Femur (tissue), 1 donor: ENCODE measurements around the gene PACSIN2.
A peak's percentile ranks its signal among the peaks of the same experiment; 100 is the strongest.
"Not testable (repeated sequence)": the region's sequence is repeated elsewhere in the genome, so short reads cannot be mapped to it uniquely, and the experiment has no call there.

Experiments
- DNase-seq: peaks from one replicate; pipeline ENCODE4 v3.0.0-alpha.2; 2017

Gene PACSIN2

GRCh38 chr22:42922374-42923191 lies 92.4 kb downstream of the PACSIN2 start:
- DNase-seq = no peak

GRCh38 chr22:42920101-42920820 lies 94.7 kb downstream of the PACSIN2 start:
- no peak for DNase-seq

- no peak for DNase-seq
Measured at GRCh38 chr22:42919199-42919598, 95.8 kb downstream of the PACSIN2 start.

- DNase-seq = no peak
Measured at GRCh38 chr22:42918500-42918899, 96.4 kb downstream of the PACSIN2 start.

GRCh38 chr22:42917358-42917757 lies 97.6 kb downstream of the PACSIN2 start:
- not testable (repeated sequence) for DNase-seq

GRCh38 chr22:42915980-42916765 lies 98.8 kb downstream of the PACSIN2 start:
- no peak for DNase-seq

- DNase-seq = no peak
Measured at GRCh38 chr22:42914511-42915076, 100.4 kb downstream of the PACSIN2 start.

DNA sequence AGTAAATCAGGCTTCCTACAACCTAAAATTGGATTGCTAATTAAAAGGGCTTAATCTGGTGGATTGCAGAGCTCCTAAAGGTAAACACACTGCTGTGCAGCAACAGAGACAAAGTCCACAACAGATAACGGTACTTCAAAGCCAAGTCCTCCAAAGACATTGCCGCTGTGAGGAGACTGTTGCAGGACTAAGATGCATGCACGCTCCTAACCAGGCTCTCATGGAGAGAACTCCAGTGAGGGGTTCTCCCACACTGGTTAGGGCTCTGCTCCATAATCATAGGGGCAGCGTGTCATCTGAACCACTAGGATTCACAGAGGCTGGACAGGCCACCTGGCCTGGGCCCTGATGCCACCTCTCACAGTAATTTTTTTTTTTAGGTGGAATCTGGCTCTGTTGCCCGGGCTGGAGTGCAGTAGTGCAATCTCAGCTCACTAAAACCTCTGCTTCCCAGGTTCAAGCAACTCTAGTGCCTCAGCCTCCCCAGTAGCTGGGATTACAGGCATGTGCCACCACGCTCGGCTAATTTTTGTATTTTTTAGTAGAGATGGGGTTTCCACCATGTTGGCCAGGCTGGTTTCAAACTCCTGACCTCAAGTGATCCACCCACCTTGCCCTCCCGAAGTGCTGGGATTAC lies 101.0 kb downstream of the PACSIN2 start:
- no peak for DNase-seq

- DNase-seq = no peak
Measured at GRCh38 chr22:42912059-42912458, 102.9 kb downstream of the PACSIN2 start.

DNA sequence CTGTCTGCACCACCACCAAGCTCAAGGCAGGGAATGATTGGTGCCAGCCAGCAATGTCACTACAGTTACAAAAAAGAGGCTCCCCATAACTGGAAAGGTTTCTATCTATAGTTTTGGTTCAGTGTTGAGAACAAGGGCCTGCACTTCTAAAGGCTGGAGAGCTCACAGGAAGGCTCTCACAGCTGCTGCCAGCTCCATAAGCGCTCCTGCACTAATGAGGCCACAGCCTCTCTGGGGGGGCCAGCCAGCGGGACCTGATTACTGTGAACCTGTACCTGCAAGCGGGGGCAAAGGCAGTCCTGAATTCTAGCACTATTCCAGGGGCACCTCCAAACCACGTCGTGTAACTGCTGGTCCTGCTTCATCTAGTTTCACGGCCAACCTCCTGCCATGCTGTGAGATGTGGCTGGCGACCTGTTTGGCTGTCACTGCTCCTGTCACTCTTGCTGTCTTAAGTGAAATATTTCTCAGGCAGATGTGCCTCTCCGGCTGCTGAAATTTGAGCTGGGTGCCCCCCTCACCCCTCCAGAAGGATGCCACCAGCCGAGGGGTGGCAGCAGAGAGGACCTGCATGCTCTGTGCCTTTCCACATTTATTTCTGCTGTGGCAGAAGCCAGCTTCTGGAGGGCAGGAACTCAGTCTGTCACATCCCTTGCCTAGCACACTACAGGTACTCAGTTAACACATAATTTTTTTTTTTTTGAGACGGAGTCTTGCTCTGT lies 104.6 kb downstream of the PACSIN2 start:
- DNase-seq = no peak

- DNase-seq = no peak
Measured at GRCh38 chr22:42909363-42910058, 105.4 kb downstream of the PACSIN2 start.

DNA sequence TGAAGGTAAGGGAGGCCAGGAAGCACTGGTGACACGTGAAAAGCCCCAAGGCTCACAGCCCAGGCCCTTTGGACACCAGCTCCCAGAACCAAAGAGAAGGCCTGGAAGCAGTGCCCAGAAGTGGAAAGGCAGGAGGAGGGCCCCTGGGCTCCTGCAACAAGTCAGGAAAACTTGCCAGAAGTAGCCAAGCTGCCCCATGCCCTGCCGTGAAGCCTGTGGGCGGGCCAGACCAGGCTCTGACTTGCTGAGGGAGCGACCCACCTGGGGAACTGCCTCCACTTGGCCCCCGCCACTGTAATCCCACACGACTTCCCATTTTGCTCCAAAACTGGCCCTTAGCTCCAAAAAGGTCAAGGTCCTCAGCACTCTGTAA lies 106.6 kb downstream of the PACSIN2 start:
- DNase-seq = no peak

DNA sequence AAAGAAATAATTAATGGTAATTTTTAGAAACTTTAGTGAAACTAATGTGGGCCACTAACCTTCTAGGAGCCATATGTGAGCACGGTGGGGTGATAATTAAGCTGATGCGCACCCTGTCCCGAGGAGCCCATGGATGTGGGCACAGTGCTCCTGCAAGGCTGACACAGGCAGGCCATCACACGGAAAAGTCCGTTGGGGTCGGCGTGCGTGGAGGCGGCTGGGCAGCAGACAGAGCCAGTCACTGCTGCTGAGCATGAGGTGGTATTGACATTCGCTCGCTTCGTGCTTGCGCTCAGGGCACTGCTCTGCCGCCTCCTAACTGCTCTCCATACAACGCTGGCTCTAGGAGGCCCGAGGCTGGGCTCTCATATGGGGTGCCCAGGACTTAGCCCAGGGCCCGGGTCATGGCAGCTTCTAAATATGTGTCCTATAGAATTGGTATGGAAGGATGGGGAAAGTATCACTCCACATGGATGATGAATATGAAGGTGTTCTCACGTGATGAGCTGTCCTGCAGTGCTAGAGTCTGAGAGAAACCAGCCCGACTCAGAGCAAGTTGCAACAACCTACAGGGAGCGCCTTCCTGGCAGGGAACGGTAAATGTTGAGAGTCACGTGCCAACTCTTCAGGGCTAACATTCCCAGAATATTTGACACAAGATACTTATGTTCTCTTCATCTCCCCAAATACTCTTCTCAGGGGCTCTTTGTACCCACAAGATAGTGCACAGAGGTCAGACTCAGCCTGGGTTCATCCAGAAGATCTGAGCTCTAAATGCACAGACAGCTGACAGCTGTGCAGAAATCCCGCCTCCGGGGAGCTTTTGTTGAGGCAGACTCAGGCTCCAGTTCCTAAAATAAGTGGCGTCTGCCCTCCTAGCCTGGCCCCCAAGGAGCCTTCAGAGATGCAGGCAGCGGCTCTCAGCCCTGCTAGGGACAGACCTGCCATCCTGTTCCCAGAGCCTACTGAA lies 107.3 kb downstream of the PACSIN2 start:
- peak; percentile 73 for DNase-seq

DNA sequence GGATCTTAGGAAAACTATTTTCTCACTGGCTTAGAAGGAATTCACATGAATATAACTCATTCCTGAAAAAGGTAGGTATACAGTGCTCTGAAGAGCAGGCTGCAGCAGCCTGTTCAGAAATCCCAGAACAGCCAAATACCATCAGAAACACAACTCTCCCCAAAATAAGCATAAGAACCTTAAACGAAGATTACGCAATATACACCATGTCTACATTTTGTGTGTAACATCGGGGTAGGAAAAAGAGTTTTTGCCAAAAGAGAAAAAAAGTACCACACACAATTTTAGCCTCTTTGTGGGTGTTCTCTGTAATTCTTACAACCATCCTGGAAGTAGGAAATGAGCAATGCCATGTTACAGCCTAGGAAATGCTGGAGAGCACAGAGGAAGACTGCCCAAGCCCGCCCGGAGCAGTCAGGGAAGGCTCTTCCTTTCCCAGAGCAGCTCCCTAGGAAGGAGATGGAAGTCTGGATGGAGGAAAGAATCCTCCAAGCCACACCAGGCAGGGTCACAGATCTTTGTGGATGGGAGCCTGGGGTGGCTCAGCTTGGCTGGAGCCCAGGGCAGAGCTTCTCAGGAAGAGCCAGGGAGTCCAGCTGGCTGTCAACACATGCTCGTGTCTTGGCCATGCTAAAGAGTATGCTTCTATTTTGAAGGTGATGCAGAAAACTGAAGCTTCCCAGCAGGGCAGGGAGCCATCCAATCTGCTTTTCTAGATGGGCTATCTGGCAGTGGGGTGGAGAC lies 108.2 kb downstream of the PACSIN2 start:
- peak; percentile 69 for DNase-seq

- DNase-seq = no peak
Measured at GRCh38 chr22:42905702-42906183, 109.2 kb downstream of the PACSIN2 start.

GRCh38 chr22:42905217-42905616 lies 109.7 kb downstream of the PACSIN2 start:
- DNase-seq = no peak

DNA sequence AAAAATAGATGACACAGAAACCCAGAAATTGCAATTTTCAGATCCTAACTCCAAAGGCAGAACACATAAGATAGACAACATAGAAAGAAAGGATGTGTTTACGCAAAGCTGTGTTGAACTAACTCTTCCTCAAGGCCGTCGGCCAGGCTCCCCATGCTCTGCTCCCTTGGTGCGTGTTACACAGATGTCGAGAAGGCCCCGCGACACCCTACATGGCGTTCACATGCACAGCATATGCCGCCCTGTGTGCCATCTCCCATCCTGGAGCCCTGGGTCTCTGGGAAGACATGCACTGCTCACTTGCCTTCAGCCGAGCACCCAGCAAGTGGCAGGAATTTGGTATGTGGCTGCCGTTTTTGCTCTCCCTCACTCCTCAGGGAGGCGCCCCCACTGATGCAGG lies 110.9 kb downstream of the PACSIN2 start:
- DNase-seq = no peak

- peak; percentile 63 for DNase-seq
Measured at GRCh38 chr22:42902875-42903510, 112.0 kb downstream of the PACSIN2 start.
